Hematopoietic multipotent progenitor cell treated with erythropoietin and hydrocortisone succinate and interleukin-3 and kit ligand, for 17 days (in vitro differentiated cells): ENCODE results near the gene FBXO27.
"Not testable (repeated sequence)": the region's sequence is repeated elsewhere in the genome, so short reads cannot be mapped to it uniquely, and the experiment has no call there.

ENCODE experiments used
- DNase-seq: peaks from one replicate; pipeline ENCODE4 v3.0.0-alpha.2; 2015; ENCODE audit warnings: low spot score

Gene FBXO27

DNA sequence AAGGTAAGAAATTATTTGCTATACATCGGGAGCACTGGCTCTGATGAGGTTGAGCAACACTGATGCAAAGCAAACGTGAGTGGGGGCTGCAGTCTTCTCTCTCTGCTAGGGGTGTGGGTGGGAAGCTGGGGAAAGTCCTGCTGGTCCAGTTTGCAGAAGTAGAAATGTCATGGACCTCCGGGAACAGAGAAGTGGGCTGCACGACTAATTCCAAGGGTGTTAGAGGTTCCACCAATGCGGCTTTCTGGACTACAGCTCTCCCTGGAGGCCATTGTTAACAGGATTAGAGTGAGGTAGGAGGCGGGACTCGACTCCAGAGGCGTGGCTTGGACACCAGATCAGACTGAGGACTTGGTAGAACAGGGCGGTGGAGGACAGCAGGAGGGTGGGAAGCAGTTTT is 5.7 kb upstream of the FBXO27 start:
- DNase-seq: no peak

DNA sequence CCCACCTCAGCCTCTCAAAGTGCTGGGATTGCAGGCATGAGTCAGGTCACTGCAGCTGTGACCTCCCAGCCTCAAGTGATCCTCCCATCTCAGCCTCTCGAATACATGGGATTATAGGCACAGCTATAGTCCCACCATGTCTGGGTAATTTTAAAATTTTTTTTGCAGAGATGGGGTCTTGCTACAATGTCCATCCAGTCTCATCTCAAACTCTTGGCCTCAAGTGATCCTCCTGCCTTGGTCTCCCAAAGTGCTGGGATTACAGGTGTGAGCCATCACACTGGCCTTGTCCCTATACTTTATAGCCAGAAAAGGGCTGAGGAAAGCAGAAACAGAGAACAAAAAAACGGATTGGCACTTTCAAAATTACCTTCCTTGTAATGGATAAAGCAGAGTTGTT is 4.8 kb upstream of the FBXO27 start:
- no peak for DNase-seq

DNA sequence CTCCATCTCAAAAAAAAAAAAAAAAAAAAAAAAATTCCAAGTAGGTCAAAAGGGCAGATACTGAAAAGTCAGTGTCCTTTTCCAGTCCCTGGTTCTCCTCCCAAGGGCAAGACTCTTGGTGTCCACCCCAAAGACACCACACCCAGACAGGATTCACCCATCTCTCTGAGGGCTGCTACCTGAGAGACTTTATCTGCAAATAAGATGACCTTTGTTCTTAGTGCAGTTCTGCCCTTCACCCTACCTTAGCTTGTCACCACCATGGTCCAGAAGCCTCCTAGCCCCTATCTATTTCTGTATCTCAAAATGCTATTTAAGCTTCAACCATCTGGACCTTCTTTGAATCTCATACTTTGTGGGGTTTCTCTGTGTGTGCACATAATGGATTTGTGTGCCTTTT is 4.2 kb upstream of the FBXO27 start:
- no peak for DNase-seq

DNA sequence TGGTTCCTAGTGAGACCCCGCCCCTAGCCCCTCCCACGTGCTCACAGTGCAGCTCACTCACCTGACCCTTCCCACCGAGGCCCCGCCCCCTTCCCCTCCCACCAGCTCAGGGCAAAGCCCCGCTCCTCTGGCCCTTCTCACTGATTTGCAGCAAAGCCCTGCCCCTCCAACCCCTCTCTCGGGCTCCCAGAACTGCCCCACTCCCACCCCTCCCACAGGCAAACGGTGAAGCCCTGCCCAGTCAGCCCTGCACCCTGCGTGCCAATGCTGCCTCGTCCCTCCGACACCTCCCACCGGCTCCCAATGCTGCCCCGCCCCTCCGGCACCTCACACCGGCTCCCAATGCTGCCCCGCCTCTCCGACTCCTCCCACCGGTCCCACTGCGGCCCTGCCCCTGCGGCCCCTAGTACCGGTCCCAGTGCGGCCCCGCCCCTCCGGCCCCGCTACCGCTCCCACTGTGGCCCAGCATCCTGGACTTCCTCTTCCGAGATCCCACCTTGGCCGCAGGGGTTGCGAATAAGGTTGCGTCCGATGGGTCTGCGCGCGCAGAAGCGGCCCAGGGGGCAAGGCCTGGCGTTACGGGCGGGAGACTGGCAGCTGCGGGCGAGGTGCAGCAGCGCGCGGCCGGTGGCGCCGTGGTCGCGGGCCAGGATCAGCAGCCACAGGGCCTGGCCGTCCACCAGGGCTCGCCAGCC is 834 bp downstream of the FBXO27 start:
- peak; percentile 26 for DNase-seq

DNA sequence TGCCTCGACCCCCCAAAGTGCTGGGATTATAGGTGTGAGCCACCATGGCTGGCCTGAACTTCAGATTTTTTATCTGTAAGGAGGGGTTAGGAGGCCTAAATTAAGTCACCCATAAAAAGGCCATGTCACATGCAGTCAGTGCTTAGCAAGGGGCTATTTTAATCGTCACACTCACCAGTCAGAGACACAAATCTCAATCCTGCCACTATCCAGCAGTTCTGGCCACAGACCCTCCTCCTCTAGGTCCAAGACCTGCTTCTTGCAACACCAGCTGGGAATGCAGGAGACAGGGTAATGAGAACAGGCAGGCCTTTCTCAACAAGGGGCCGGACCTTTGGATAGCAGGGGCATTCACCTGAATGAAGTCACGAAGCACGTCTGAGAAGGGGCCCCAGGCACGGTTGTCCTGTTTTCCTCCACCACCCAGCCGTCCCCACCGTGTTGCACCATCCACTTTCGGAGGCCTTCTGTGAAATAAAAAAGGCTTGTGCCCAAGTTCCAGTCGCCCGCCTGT is 1.4 kb downstream of the FBXO27 start:
- no peak for DNase-seq

GRCh38 chr19:39024875-39025641 is 7.3 kb downstream of the FBXO27 start:
- DNase-seq: no peak

DNA sequence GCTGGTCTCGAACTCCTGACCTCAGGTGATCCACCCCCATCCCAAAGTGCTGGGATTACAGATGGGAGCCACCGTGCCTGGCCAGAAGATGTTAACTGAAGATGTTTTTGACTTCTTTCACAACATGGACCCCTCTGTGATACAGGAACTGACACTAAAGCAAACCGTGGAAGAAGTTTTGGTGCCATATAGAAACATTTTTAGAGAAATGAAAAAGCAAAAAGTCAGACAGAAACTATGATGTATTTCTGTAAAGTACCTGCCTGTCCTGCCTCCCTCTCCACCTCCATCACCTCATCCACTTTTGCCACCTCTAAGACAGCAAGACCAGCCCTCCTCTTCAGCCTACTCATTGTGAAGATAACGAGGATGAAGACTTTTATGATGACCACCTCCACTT is 11.3 kb downstream of the FBXO27 start:
- no peak for DNase-seq

DNA sequence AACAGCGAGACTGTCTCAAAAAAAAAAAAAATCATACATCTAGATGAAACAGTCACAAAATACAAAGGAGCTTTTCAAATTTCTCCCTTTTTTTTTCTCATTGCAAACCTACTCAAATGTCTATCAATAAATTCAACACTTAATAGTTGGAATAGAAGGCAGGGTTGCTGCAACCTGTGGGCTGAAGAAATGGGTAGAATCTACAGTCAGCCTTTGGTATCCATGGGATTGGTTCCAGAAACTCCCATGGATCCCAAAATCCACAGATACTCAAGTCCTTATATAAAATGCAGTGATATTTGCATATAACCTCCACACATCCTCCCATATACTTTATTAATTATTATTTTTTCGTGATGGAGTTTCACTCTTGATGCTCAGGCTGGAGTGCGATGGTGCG is 14.7 kb downstream of the FBXO27 start:
- no peak for DNase-seq

GRCh38 chr19:39017026-39017425 is 15.3 kb downstream of the FBXO27 start:
- no peak for DNase-seq

GRCh38 chr19:39014037-39014436 is 18.3 kb downstream of the FBXO27 start:
- DNase-seq: no peak

- DNase-seq: no peak
Measured at GRCh38 chr19:39009001-39009400, 23.3 kb downstream of the FBXO27 start.

DNA sequence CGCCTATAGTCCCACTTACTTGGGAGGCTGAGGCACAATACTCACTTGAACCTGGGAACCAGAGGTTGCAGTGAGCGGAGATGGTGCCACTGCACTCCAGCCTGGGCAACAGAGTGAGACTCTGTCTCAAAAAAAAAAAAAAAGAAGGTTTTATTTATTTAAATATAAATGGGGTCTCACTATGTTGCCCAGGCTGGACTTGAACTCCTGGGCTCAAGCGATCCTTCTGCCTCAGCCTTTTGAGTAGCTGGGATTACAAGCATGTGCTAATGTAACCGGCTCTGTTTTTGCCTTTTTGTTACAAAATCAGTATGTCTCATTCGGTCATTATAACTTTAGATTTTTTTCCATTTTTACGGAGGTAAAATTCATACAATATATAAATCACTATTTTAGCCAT is 24.2 kb downstream of the FBXO27 start:
- DNase-seq: no peak

DNA sequence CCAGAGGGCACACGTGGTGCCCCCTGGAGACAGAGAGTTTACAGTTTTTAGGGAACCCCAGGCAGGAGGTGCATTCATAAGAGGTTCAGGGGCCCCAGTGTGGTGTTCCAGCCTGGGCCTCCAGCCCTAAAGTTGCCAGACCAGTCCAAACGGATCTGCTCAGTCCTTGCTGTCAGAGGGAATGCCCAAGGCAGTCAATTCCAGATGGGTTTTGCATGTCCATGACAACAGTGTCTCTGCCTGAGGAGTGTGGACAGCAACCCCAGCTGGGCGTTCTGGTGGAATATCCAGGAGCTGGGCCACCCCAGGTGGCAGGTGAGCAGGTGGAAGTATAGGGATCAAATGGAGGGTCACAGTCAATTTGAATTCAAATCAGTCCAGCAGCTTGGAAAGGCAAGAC is 25.3 kb downstream of the FBXO27 start:
- DNase-seq: no peak

DNA sequence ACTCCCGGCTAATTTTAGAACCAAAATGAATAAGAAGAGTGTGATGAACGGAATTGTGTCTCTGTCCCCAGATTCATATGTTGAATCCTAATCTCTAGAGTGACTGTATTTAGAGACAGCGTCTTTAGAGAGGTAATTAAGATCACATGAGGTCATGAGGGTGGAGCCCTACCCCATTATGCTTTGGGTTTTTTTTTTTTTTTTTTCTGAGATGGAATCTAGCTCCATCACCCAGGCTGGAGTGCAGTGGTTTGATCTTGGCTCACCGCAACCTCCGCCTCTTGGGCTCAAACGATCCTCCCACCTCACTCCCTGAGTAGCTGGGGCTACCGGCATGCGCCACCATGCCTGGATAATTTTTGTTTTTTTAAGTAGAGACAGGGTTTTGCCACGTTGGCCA is 27.9 kb downstream of the FBXO27 start:
- DNase-seq: no peak

- DNase-seq: no peak
Measured at GRCh38 chr19:39003796-39004195, 28.6 kb downstream of the FBXO27 start.

GRCh38 chr19:39003188-39003587 is 29.2 kb downstream of the FBXO27 start:
- DNase-seq: no peak

DNA sequence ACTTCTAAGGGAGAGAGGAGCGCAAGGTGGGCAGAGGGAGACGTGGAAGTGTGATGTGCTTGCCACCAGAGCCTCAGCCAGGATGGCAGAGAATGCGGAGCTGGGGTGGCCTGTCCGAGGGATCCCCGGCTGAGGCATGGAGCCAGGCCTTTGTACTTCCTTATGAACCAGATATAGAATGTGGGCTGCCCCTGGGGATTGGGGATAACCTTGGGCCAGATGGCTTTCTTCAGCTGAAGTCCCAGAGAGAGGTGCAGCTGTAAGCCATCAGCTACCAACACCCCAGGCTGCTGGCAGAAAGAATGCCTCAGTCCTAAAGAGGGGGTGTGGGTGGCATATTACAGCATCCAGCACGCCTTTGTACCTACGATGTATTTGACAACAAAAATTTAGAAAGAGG is 31.3 kb downstream of the FBXO27 start:
- DNase-seq: no peak

GRCh38 chr19:38997576-38997975 is 34.8 kb downstream of the FBXO27 start:
- not testable (repeated sequence) for DNase-seq

DNA sequence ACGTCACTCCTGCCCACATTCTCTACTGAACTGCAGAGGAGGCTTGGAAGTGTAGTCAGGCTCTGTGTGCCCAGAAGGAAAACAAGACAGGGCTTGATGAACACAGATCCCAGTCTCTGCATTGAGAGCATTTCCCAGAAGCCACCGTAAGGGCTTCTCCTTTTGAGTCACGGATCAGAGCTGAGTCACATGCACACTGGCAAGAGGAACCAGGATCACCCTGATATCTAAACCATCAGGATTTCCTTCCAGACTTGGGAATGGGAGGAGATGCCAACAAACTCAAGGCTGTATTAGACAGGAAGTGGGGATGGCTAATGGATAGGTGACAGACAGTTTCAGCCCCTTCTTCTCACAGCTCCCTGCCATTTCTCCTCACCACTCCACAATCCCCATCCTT is 39.1 kb downstream of the FBXO27 start:
- DNase-seq: no peak

DNA sequence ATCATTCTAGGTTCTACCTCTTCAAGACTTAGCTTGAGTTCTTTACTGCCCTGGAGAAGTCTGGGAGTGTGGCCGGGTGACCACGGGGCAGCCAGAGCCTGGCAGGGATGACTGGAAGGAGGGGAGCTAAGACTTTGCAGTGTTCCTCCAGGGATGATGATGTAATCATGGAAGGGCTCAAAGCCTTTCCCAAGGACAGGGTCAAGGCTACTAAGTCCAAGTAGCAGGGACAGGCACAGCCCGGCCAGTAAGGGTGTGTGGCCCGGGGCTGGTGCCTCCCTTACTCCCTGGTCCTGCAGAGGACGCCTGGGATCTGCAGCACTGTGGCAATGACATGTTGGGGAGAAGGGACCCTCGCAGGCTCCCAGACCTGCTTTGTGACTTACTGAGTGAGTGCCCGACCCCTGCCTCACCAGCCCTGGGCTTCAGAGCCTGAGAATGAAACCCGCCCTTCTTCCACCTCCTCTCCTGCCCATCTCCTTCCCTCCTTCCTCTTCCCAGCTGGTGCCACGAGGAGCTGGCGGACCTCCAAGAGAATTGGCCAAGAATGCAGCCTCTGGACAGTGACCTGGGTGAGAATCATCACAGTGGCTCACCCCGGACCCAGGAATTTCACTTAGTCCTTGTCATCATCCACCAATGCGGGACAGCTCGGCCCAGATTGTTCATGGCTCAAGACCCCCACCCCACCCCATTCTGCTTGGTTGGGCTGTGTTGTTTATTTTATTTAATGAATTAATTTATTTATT is 41.2 kb downstream of the FBXO27 start:
- DNase-seq: no peak

- not testable (repeated sequence) for DNase-seq
Measured at GRCh38 chr19:38989614-38990013, 42.7 kb downstream of the FBXO27 start.

GRCh38 chr19:38989066-38989605 is 43.2 kb downstream of the FBXO27 start:
- DNase-seq: no peak

DNA sequence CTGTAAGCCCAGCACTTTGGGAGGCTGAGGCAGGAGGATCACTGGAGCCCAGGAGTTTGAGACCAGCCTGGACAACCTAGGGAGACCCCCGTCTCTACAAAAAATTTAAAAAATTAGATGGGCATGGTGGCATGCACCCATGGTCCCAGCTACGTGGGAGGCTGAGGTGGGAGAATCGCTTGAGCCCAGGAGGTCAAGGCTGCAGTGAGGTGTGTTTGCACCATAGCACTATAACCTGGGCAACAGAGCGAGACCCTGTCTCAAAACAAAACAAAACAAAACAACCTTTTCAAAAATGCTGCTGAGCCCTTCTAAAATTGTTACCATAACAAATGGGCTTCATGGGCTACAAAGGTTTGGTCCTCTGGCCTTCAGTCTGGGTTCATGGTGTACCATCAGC is 43.7 kb downstream of the FBXO27 start:
- not testable (repeated sequence) for DNase-seq
